Measurements from ENCODE around the gene HCFC1. TPM values are rescaled to one million over a fixed set of nuclear protein-coding genes. Genes with fewer than 3 reads are reported as not detected.

The HCFC1 gene
- total and polyA plus RNA-seq, 2 of the 8 experiments (the other 6 are each of a cell fraction or from before 2014, with no cell fraction given): 24.9 to 117 TPM

- Histone ChIP-seq H3K4me1 (replicated peaks in 1 of 4; ENCODE audit: control insufficient read depth in 3 of 4, insufficient read depth in 4 of 4, low read length in 3 of 4) (peaks cover 2 to 28% (median 11%) of the 10 kb centered on the region in 4 experiments), H4K91ac (replicated peaks; ENCODE audit: insufficient read length, low read length) (peak overlapping the region; percentile 40), H3K14ac (ENCODE audit: insufficient read length) (no peak overlapping the region), H3K4ac (replicated peaks; ENCODE audit: insufficient read length, low read depth, low read length) (no peak overlapping the region), H3K27ac (ENCODE audit: low read depth, low read length) (no peak overlapping the region; the same call in 1 of the 2 replicates), H3K79me1 (ENCODE audit: low read depth, low read length) (no peaks in the 10 kb centered on the region), H2BK15ac (ENCODE audit: low read length) (no peak overlapping the region), H3K27me3 (replicated peaks in 1 of 4; ENCODE audit: control insufficient read depth in 3 of 4, extremely low read depth in 1 of 4, insufficient read depth in 3 of 4, low read length in 3 of 4) (no peaks in the 10 kb centered on the region), H3K18ac (ENCODE audit: extremely low read depth, low read length) (no peak overlapping the region; the same call in none of the 2 replicates), H2AFZ (ENCODE audit: low read length) (no peak overlapping the region), H4K8ac (ENCODE audit: extremely low read depth, insufficient read depth, low read length) (peak overlapping the region; percentile 68; the same call in 1 of the 2 replicates), H3K9ac (replicated peaks in 1 of 4; ENCODE audit: extremely low read depth in 1 of 4, low read depth in 3 of 4, low read length in 3 of 4) (no peak overlapping the region; a peak in 3 of 7 replicates), H4K5ac (ENCODE audit: insufficient read length, low read depth, low read length) (no peak overlapping the region), H3K4me3 (ENCODE audit: extremely low read depth in 1 of 4, insufficient read depth in 2 of 4, low read depth in 3 of 4, low read length in 4 of 4) (peak overlapping the region in 3 of 4 experiments; percentile 8 to 50 (median 35); a peak in 4 of 8 replicates), H2BK120ac (replicated peaks; ENCODE audit: low read depth, low read length) (no peak overlapping the region), H2BK12ac (ENCODE audit: low read depth, low read length) (no peak overlapping the region), H4K20me1 (replicated peaks in 1 of 2; ENCODE audit: control insufficient read depth in 1 of 2, insufficient read depth in 2 of 2, low read length in 2 of 2) (no peaks in the 10 kb centered on the region), H3K9me3 (ENCODE audit: insufficient read depth in 2 of 2, low read depth in 1 of 2, low read length in 1 of 2) (no peaks in the 10 kb centered on the region), H3K79me2 (ENCODE audit: control insufficient read depth in 1 of 2, insufficient read depth in 2 of 2, low read length in 2 of 2) (no peaks in the 10 kb centered on the region), H3K36me3 (ENCODE audit: control insufficient read depth in 2 of 4, insufficient read depth in 4 of 4, low read length in 3 of 4) (peaks cover 2 to 11% (median 7%) of the 10 kb centered on the region in 4 experiments; a peak in 3 of 8 replicates), H3K23me2 (ENCODE audit: low read depth, low read length) (peaks cover 2% of the 10 kb centered on the region; the same call in 1 of the 2 replicates), H3K56ac (replicated peaks; ENCODE audit: insufficient read length, low read depth, low read length) (no peak overlapping the region), H2BK5ac (ENCODE audit: low read depth, low read length) (no peak overlapping the region), H2AK5ac (ENCODE audit: low read depth, low read length) (no peak overlapping the region), H2BK20ac (ENCODE audit: low read length) (no peak overlapping the region), H3K4me2 (ENCODE audit: insufficient read depth in 1 of 2, low read depth in 2 of 2, low read length in 2 of 2) (peak overlapping the region; percentile 57 to 74), H3K23ac (ENCODE audit: insufficient read length) (no peak overlapping the region)
- ChIA-PET CTCF (ENCODE audit: partially characterized antibody) (interaction anchor here (0.7 to 2.5 kb wide), 3 partner anchors 11 to 37 kb away, joined by 3 to 9 read pairs (median 5); no protein-coding TSS in a partner anchor), POLR2A (ENCODE audit: partially characterized antibody) (interaction anchor here (1.2 to 2.4 kb wide), 3 partner anchors 15 to 48 kb away, joined by 4 to 8 read pairs (median 5); partner anchors contain the start of gene HCFC1)
- FAIRE-seq (no peak), DNase-seq (ENCODE audit: low read depth in 1 of 2, low spot score in 2 of 2) (no peak)
- WGBS, 2 experiments (ENCODE audit: extremely low coverage in 1 of 2, insufficient coverage in 1 of 2, insufficient read length in 1 of 2, insufficient replicate concordance in 2 of 2, low coverage in 1 of 2, low lambda C conversion rate in 2 of 2, missing lambda C conversion rate in 1 of 2): 86% methylated on average over 1 of the region's 15 CpGs; no CpG with 5 or more reads in 1 of the 2 experiments
- TF ChIP-seq CTBP2 (IDR thresholded peaks at IDR 0.05; ENCODE audit: borderline replicate concordance, insufficient read depth, insufficient read length, low read length) (no peak), SP2 (IDR thresholded peaks at IDR 0.05; ENCODE audit: low read length) (no peak), RNF2 (IDR thresholded peaks at IDR 0.05; ENCODE audit: borderline replicate concordance, low read depth, low read length, missing control alignments, poor library complexity, severe bottlenecking) (no peak), KDM5A (IDR thresholded peaks at IDR 0.05; ENCODE audit: low read length) (no peak), RBBP5 (IDR thresholded peaks at IDR 0.05; ENCODE audit: borderline replicate concordance, low read depth, low read length) (no peak), KDM1A (IDR thresholded peaks at IDR 0.05; ENCODE audit: borderline replicate concordance, low read length) (no peak)
Observed at GRCh38 chrX:154018518-154019060, 47.0 kb upstream of the HCFC1 start.
